BLaER1 treated with 17β-estradiol and CSF1 and Interleukin-3, amounts not matched to agents 10 nM and 100 nM (cell line): Measurements from ENCODE around the gene TEPSIN.

Experiments used
- H3K27ac ChIP-seq, 11 experiments: shearing (Covaris generic); formaldehyde crosslinking; 2 replicates each; pipeline ENCODE4 v1.8.1; 2022
- H3K27me3 ChIP-seq, 11 experiments: shearing (Covaris generic); formaldehyde crosslinking; 2 replicates each; pipeline ENCODE4 v1.8.1; 2022
- H3K36me3 ChIP-seq, 11 experiments: shearing (Covaris generic); formaldehyde crosslinking; 2 replicates each; pipeline ENCODE4 v1.8.1; 2022
- H3K4me1 ChIP-seq, 10 experiments: shearing (Covaris generic); formaldehyde crosslinking; 2 replicates each; pipeline ENCODE4 v1.8.1; 2022
- H3K4me2 ChIP-seq, 11 experiments: shearing (Covaris generic); formaldehyde crosslinking; 2 replicates each; pipeline ENCODE4 v1.8.1; 2022
- H3K4me3 ChIP-seq, 10 experiments: shearing (Covaris generic); formaldehyde crosslinking; 2 replicates each; pipeline ENCODE4 v1.8.1; 2022
- H3K9ac ChIP-seq, 11 experiments: shearing (Covaris generic); formaldehyde crosslinking; 2 replicates each; pipeline ENCODE4 v1.8.1; 2022
- H3K9me3 ChIP-seq, 11 experiments: shearing (Covaris generic); formaldehyde crosslinking; replicated peaks in 1 of 11; 2 replicates each; pipeline ENCODE4 v1.8.1; 2022
- H4K20me1 ChIP-seq, 11 experiments: shearing (Covaris generic); formaldehyde crosslinking; 2 replicates each; pipeline ENCODE4 v1.8.1; 2022
- Cebpa-rat ChIP-seq, 11 experiments: shearing (Covaris generic); IDR thresholded peaks; 2 replicates each; pipeline ENCODE4 v1.8.1; 2022

TEPSIN gene

GRCh38 chr17:81256616-81257015 lies 17.8 kb upstream of the TEPSIN start:
- peak overlapping the region in 9 of 11 experiments; percentile 57 to 93 (median 73); a peak in 13 of 22 replicates for H3K4me2 ChIP-seq
- H3K36me3 ChIP-seq, result peaks cover 7 to 66% (median 52%) of the 10 kb centered on the region in 11 experiments; a peak in 21 of 22 replicates
- H3K27ac ChIP-seq, result no peak overlapping the region
- no peak overlapping the region for H3K4me3 ChIP-seq
- peaks cover 23 to 95% (median 86%) of the 10 kb centered on the region in 10 experiments for H3K4me1 ChIP-seq
- peaks cover 0 to 8% (median 0%) of the 10 kb centered on the region in 11 experiments; a peak in 1 of 22 replicates for H3K27me3 ChIP-seq
- peak overlapping the region in 3 of 11 experiments; percentile 8 to 15 (median 14); a peak in 2 of 22 replicates for H3K9ac ChIP-seq
- peaks cover 83 to 100% (median 96%) of the 10 kb centered on the region in 11 experiments for H4K20me1 ChIP-seq
- no peak for TF ChIP-seq Cebpa-rat (IDR thresholded peaks at IDR 0.05)
- H3K9me3 ChIP-seq, result no peaks in the 10 kb centered on the region

GRCh38 chr17:81254955-81255717 lies 16.3 kb upstream of the TEPSIN start:
- no peak overlapping the region for H3K27ac ChIP-seq
- peak overlapping the region; percentile 57 to 93 (median 73) for H3K4me2 ChIP-seq
- H3K9ac ChIP-seq, result peak overlapping the region in 4 of 11 experiments; percentile 0 to 44 (median 21); a peak in 3 of 22 replicates
- no peak overlapping the region for H3K4me3 ChIP-seq
- TF ChIP-seq Cebpa-rat (IDR thresholded peaks at IDR 0.05), result no peak
- peaks cover 80 to 100% (median 94%) of the 10 kb centered on the region in 11 experiments; a peak in 21 of 22 replicates for H4K20me1 ChIP-seq
- peaks cover 0 to 7% (median 0%) of the 10 kb centered on the region in 11 experiments; a peak in 2 of 22 replicates for H3K27me3 ChIP-seq
- H3K36me3 ChIP-seq, result peaks cover 8 to 66% (median 50%) of the 10 kb centered on the region in 11 experiments
- H3K4me1 ChIP-seq, result peaks cover 22 to 95% (median 86%) of the 10 kb centered on the region in 10 experiments
- peaks cover 0 to 4% (median 0%) of the 10 kb centered on the region in 11 experiments; a peak in 1 of 22 replicates for H3K9me3 ChIP-seq

- H3K4me1 ChIP-seq, result peaks cover 21 to 85% (median 72%) of the 10 kb centered on the region in 10 experiments
- H3K4me3 ChIP-seq, result no peak overlapping the region
- H3K9me3 ChIP-seq, result peaks cover 0 to 10% (median 0%) of the 10 kb centered on the region in 11 experiments; a peak in 6 of 22 replicates
- peaks cover 8 to 58% (median 42%) of the 10 kb centered on the region in 11 experiments for H3K36me3 ChIP-seq
- peak overlapping the region in 5 of 11 experiments; percentile 0 to 90 (median 73); a peak in 5 of 22 replicates for H3K4me2 ChIP-seq
- peaks cover 69 to 94% (median 83%) of the 10 kb centered on the region in 11 experiments; a peak in 21 of 22 replicates for H4K20me1 ChIP-seq
- TF ChIP-seq Cebpa-rat (IDR thresholded peaks at IDR 0.05), result no peak
- H3K9ac ChIP-seq, result peak overlapping the region in 2 of 11 experiments; percentile 43 to 50; a peak in 1 of 22 replicates
- no peak overlapping the region for H3K27ac ChIP-seq
- peaks cover 0 to 3% (median 0%) of the 10 kb centered on the region in 11 experiments; a peak in 2 of 22 replicates for H3K27me3 ChIP-seq
Measured at GRCh38 chr17:81253358-81254131, 14.7 kb upstream of the TEPSIN start.

GRCh38 chr17:81252987-81253329 lies 14.1 kb upstream of the TEPSIN start:
- TF ChIP-seq Cebpa-rat (IDR thresholded peaks at IDR 0.05), result no peak
- H4K20me1 ChIP-seq, result peaks cover 64 to 94% (median 79%) of the 10 kb centered on the region in 11 experiments; a peak in 21 of 22 replicates
- H3K36me3 ChIP-seq, result peaks cover 8 to 52% (median 41%) of the 10 kb centered on the region in 11 experiments
- H3K9ac ChIP-seq, result peak overlapping the region in 7 of 11 experiments; percentile 17 to 57 (median 43); a peak in 8 of 22 replicates
- H3K4me1 ChIP-seq, result peaks cover 21 to 79% (median 66%) of the 10 kb centered on the region in 10 experiments
- H3K4me3 ChIP-seq, result no peak overlapping the region
- H3K9me3 ChIP-seq, result peaks cover 0 to 10% (median 0%) of the 10 kb centered on the region in 11 experiments; a peak in 6 of 22 replicates
- H3K27ac ChIP-seq, result peak overlapping the region in 2 of 11 experiments; percentile 27 to 38; a peak in 1 of 22 replicates
- peaks cover 0 to 3% (median 0%) of the 10 kb centered on the region in 11 experiments; a peak in 2 of 22 replicates for H3K27me3 ChIP-seq
- peak overlapping the region in 8 of 11 experiments; percentile 0 to 77 (median 67); a peak in 13 of 22 replicates for H3K4me2 ChIP-seq

- TF ChIP-seq Cebpa-rat (IDR thresholded peaks at IDR 0.05), result no peak
- Histone ChIP-seq H3K27me3 (peaks cover 0 to 3% (median 0%) of the 10 kb centered on the region in 11 experiments; a peak in 2 of 22 replicates), H3K4me2 (peak overlapping the region in 9 of 11 experiments; percentile 35 to 77 (median 64); a peak in 17 of 22 replicates), H3K36me3 (peaks cover 8 to 47% (median 38%) of the 10 kb centered on the region in 11 experiments), H3K9ac (peak overlapping the region in 10 of 11 experiments; percentile 17 to 57 (median 36); a peak in 16 of 22 replicates), H3K4me1 (peaks cover 21 to 74% (median 61%) of the 10 kb centered on the region in 10 experiments), H3K27ac (peak overlapping the region in 2 of 11 experiments; percentile 27 to 38; a peak in 4 of 22 replicates), H3K9me3 (peaks cover 0 to 10% (median 0%) of the 10 kb centered on the region in 11 experiments; a peak in 6 of 22 replicates), H4K20me1 (peaks cover 59 to 91% (median 74%) of the 10 kb centered on the region in 11 experiments; a peak in 21 of 22 replicates), H3K4me3 (no peak overlapping the region)
Measured at GRCh38 chr17:81252326-81252986, 13.6 kb upstream of the TEPSIN start.

- H4K20me1 ChIP-seq, result peaks cover 52 to 91% (median 69%) of the 10 kb centered on the region in 11 experiments; a peak in 21 of 22 replicates
- H3K4me2 ChIP-seq, result peak overlapping the region in 9 of 11 experiments; percentile 35 to 77 (median 64); a peak in 17 of 22 replicates
- peaks cover 0 to 10% (median 0%) of the 10 kb centered on the region in 11 experiments; a peak in 6 of 22 replicates for H3K9me3 ChIP-seq
- H3K27me3 ChIP-seq, result peaks cover 0 to 3% (median 0%) of the 10 kb centered on the region in 11 experiments; a peak in 2 of 22 replicates
- H3K36me3 ChIP-seq, result peaks cover 9 to 44% (median 35%) of the 10 kb centered on the region in 11 experiments
- H3K4me3 ChIP-seq, result no peak overlapping the region
- peak overlapping the region in 1 of 11 experiments; percentile 27; a peak in 2 of 22 replicates for H3K27ac ChIP-seq
- peak overlapping the region in 10 of 11 experiments; percentile 15 to 57 (median 36); a peak in 13 of 22 replicates for H3K9ac ChIP-seq
- TF ChIP-seq Cebpa-rat (IDR thresholded peaks at IDR 0.05), result no peak
- H3K4me1 ChIP-seq, result peaks cover 21 to 67% (median 58%) of the 10 kb centered on the region in 10 experiments
Measured at GRCh38 chr17:81251709-81252301, 12.9 kb upstream of the TEPSIN start.

GRCh38 chr17:81251094-81251708 lies 12.3 kb upstream of the TEPSIN start:
- peaks cover 0 to 10% (median 0%) of the 10 kb centered on the region in 11 experiments; a peak in 6 of 22 replicates for H3K9me3 ChIP-seq
- H3K36me3 ChIP-seq, result peaks cover 12 to 48% (median 41%) of the 10 kb centered on the region in 11 experiments
- peak overlapping the region in 8 of 11 experiments; percentile 49 to 77 (median 68); a peak in 15 of 22 replicates for H3K4me2 ChIP-seq
- H4K20me1 ChIP-seq, result peaks cover 46 to 91% (median 69%) of the 10 kb centered on the region in 11 experiments; a peak in 21 of 22 replicates
- H3K27ac ChIP-seq, result no peak overlapping the region
- TF ChIP-seq Cebpa-rat (IDR thresholded peaks at IDR 0.05), result no peak
- H3K4me3 ChIP-seq, result no peak overlapping the region
- peaks cover 18 to 66% (median 55%) of the 10 kb centered on the region in 10 experiments for H3K4me1 ChIP-seq
- H3K9ac ChIP-seq, result peak overlapping the region in 4 of 11 experiments; percentile 24 to 57 (median 34); a peak in 3 of 22 replicates
- H3K27me3 ChIP-seq, result peaks cover 0 to 3% (median 0%) of the 10 kb centered on the region in 11 experiments; a peak in 2 of 22 replicates
